ENCODE results near the gene MEIS2.
"Not testable (repeated sequence)": the region's sequence is repeated elsewhere in the genome, so short reads cannot be mapped to it uniquely, and the experiment has no call there.

Gene MEIS2

GRCh38 chr15:37004373-37004869, 95.9 kb downstream of the MEIS2 start:
- DNase-seq = no peak

GRCh38 chr15:37002041-37002672, 98.2 kb downstream of the MEIS2 start:
- DNase-seq = no peak

- DNase-seq = no peak
Observed at GRCh38 chr15:37001417-37001816, 98.9 kb downstream of the MEIS2 start.

- no peak for DNase-seq
Observed at GRCh38 chr15:36999778-37000177, 100.6 kb downstream of the MEIS2 start.

- DNase-seq = no peak
Observed at GRCh38 chr15:36996538-36997181, 103.7 kb downstream of the MEIS2 start.

- no peak for DNase-seq
Observed at GRCh38 chr15:36996121-36996520, 104.2 kb downstream of the MEIS2 start.

GRCh38 chr15:36994790-36995189, 105.6 kb downstream of the MEIS2 start:
- DNase-seq = no peak

GRCh38 chr15:36992454-36992853, 107.9 kb downstream of the MEIS2 start:
- DNase-seq = no peak

- DNase-seq = no peak
Observed at GRCh38 chr15:36988947-36989346, 111.4 kb downstream of the MEIS2 start.

- no peak for DNase-seq
Observed at GRCh38 chr15:36982430-36982829, 117.9 kb downstream of the MEIS2 start.

GRCh38 chr15:36980281-36980680, 120.1 kb downstream of the MEIS2 start:
- DNase-seq = not testable (repeated sequence)

GRCh38 chr15:36978625-36979024, 121.7 kb downstream of the MEIS2 start:
- DNase-seq = no peak

- DNase-seq = no peak
Observed at GRCh38 chr15:36978126-36978525, 122.2 kb downstream of the MEIS2 start.

GRCh38 chr15:36977659-36978058, 122.7 kb downstream of the MEIS2 start:
- no peak for DNase-seq

GRCh38 chr15:36972704-36973103, 127.6 kb downstream of the MEIS2 start:
- no peak for DNase-seq

GRCh38 chr15:36970522-36970921, 129.8 kb downstream of the MEIS2 start:
- DNase-seq = no peak

- DNase-seq = no peak
Observed at GRCh38 chr15:36967929-36968328, 132.4 kb downstream of the MEIS2 start.

GRCh38 chr15:36966708-36967107, 133.6 kb downstream of the MEIS2 start:
- no peak for DNase-seq

GRCh38 chr15:36965570-36966342, 134.6 kb downstream of the MEIS2 start:
- DNase-seq = no peak

GRCh38 chr15:36964626-36965025, 135.7 kb downstream of the MEIS2 start:
- no peak for DNase-seq

GRCh38 chr15:36961956-36962355, 138.4 kb downstream of the MEIS2 start:
- DNase-seq = no peak

- DNase-seq = no peak
Observed at GRCh38 chr15:36960947-36961227, 139.5 kb downstream of the MEIS2 start.

- DNase-seq = no peak
Observed at GRCh38 chr15:36960179-36960946, 140.0 kb downstream of the MEIS2 start.
